ENCODE measurements around the gene FN1.

GRCh38 chr2:215397632-215398341, 38.1 kb downstream of the FN1 start:
- TF ChIP-seq, protein P1, sequence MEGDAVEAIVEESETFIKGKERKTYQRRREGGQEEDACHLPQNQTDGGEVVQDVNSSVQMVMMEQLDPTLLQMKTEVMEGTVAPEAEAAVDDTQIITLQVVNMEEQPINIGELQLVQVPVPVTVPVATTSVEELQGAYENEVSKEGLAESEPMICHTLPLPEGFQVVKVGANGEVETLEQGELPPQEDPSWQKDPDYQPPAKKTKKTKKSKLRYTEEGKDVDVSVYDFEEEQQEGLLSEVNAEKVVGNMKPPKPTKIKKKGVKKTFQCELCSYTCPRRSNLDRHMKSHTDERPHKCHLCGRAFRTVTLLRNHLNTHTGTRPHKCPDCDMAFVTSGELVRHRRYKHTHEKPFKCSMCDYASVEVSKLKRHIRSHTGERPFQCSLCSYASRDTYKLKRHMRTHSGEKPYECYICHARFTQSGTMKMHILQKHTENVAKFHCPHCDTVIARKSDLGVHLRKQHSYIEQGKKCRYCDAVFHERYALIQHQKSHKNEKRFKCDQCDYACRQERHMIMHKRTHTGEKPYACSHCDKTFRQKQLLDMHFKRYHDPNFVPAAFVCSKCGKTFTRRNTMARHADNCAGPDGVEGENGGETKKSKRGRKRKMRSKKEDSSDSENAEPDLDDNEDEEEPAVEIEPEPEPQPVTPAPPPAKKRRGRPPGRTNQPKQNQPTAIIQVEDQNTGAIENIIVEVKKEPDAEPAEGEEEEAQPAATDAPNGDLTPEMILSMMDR (IDR thresholded peaks at IDR 0.05), result no peak
- TF ChIP-seq POLR2A (IDR thresholded peaks at IDR 0.05), result no peak

Measured in body of pancreas (tissue), 4 donors.